WTC11 (cell line): ENCODE measurements around the gene PHKA1.
"Not testable (repeated sequence)": the region's sequence is repeated elsewhere in the genome, so short reads cannot be mapped to it uniquely, and the experiment has no call there.

Experiments used
- MXD4 ChIP-seq: fragments of 250-450 bp; sonication (Bioruptor Pico); IDR thresholded peaks from 2 replicates; pipeline ENCODE4 v1.8.0; 2021; ENCODE audit warnings: mild to moderate bottlenecking, moderate library complexity, borderline replicate concordance
- TF ChIP-seq, protein P1 (sequence below): fragments of 200-600 bp; IDR thresholded peaks from 2 replicates; pipeline ENCODE4 v1.8.0; 2022; ENCODE audit warnings: antibody characterized with exemption
- TF ChIP-seq, protein P2 (sequence below): fragments of 250-450 bp; sonication (Bioruptor Pico); IDR thresholded peaks from 2 replicates; pipeline ENCODE4 v1.9.0; 2021; ENCODE audit warnings: moderate library complexity, mild to moderate bottlenecking, inconsistent platforms, borderline replicate concordance
- TF ChIP-seq, protein P3 (sequence below): sonication (generic); formaldehyde crosslinking; IDR thresholded peaks from 2 replicates; pipeline ENCODE4 v1.8.1; 2022; ENCODE audit warnings: low read depth, mild to moderate bottlenecking, moderate library complexity, missing genetic modification reagents, borderline replicate concordance

DNA sequence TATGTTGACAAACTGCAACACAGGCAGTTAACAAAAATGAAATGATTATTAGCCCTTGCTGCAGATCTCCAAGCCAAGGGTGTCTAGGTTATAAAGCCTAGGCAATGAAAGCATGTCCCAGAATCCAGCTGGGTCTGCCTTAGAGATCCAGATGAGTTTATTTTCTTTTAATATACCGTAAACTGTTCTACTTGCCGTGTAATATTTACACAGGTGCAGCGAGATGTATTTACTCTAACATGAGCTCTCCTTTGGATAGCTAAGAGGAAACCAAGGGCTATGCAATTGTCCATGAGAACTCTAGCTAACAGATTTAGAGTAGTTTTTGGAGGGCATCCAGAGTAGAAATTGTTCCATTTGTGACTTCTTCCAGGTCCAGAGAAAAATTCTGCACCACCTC lies 34.4 kb upstream of the PHKA1 start:
- TF ChIP-seq, protein P1, sequence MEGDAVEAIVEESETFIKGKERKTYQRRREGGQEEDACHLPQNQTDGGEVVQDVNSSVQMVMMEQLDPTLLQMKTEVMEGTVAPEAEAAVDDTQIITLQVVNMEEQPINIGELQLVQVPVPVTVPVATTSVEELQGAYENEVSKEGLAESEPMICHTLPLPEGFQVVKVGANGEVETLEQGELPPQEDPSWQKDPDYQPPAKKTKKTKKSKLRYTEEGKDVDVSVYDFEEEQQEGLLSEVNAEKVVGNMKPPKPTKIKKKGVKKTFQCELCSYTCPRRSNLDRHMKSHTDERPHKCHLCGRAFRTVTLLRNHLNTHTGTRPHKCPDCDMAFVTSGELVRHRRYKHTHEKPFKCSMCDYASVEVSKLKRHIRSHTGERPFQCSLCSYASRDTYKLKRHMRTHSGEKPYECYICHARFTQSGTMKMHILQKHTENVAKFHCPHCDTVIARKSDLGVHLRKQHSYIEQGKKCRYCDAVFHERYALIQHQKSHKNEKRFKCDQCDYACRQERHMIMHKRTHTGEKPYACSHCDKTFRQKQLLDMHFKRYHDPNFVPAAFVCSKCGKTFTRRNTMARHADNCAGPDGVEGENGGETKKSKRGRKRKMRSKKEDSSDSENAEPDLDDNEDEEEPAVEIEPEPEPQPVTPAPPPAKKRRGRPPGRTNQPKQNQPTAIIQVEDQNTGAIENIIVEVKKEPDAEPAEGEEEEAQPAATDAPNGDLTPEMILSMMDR: not testable (repeated sequence)
- not testable (repeated sequence) for TF ChIP-seq MXD4
- TF ChIP-seq, protein P2, sequence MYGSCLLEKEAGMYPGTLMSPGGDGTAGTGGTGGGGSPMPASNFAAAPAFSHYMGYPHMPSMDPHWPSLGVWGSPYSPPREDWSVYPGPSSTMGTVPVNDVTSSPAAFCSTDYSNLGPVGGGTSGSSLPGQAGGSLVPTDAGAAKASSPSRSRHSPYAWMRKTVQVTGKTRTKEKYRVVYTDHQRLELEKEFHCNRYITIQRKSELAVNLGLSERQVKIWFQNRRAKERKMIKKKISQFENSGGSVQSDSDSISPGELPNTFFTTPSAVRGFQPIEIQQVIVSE (CRISPR knock-in tag): not testable (repeated sequence)
- TF ChIP-seq, protein P3, sequence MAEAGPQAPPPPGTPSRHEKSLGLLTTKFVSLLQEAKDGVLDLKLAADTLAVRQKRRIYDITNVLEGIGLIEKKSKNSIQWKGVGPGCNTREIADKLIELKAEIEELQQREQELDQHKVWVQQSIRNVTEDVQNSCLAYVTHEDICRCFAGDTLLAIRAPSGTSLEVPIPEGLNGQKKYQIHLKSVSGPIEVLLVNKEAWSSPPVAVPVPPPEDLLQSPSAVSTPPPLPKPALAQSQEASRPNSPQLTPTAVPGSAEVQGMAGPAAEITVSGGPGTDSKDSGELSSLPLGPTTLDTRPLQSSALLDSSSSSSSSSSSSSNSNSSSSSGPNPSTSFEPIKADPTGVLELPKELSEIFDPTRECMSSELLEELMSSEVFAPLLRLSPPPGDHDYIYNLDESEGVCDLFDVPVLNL (CRISPR knock-in tag): not testable (repeated sequence)
